Keratinocyte (primary cell): Measurements from ENCODE around the gene ARMC9. TPM values are rescaled to one million over a fixed set of nuclear protein-coding genes. Genes with fewer than 3 reads are reported as not detected.

Source experiments
- DNase-seq: peaks from one replicate; pipeline ENCODE4 v3.0.0-alpha.2; 2011; ENCODE audit warnings: low read depth, missing footprints, low spot score
- FAIRE-seq: peaks from 2 replicates; lab custom pipeline; 2011; peaks lifted over from hg19 to GRCh38; lab: Jason Lieb, UNC
- H2AFZ ChIP-seq: 2 replicates; pipeline ENCODE4 v1.6.0; 2012; ENCODE audit warnings: low read length, control low read depth, inconsistent platforms; ENCODE audit not compliant: control insufficient read depth
- H3K27ac ChIP-seq: 2 replicates; pipeline ENCODE4 v1.5.1; 2011; ENCODE audit warnings: low read length; ENCODE audit not compliant: control insufficient read depth, insufficient read depth
- H3K27me3 ChIP-seq: 3 replicates; pipeline ENCODE4 v1.6.0; 2011; ENCODE audit warnings: low read length; ENCODE audit not compliant: control insufficient read depth, insufficient read depth; ENCODE audit errors: extremely low read depth
- H3K36me3 ChIP-seq, 2 experiments: 2 replicates in 1 of 2; 3 replicates in 1 of 2; pipeline ENCODE4 v1.5.1; 2011; ENCODE audit warnings: low read length in 2 of 2, mild to moderate bottlenecking in 1 of 2; ENCODE audit not compliant: control insufficient read depth in 2 of 2, insufficient read depth in 2 of 2; ENCODE audit errors: extremely low read depth in 1 of 2
- H3K4me1 ChIP-seq: 3 replicates; pipeline ENCODE4 v1.5.1; 2011; ENCODE audit warnings: low read length; ENCODE audit not compliant: control insufficient read depth, insufficient read depth; ENCODE audit errors: extremely low read depth
- H3K4me2 ChIP-seq: 3 replicates; pipeline ENCODE4 v1.6.0; 2011; ENCODE audit warnings: low read depth, low read length; ENCODE audit not compliant: control insufficient read depth, insufficient read depth; ENCODE audit errors: extremely low read depth
- H3K4me3 ChIP-seq, 3 experiments: fragments of 200-600 bp in 1 of 3; sonication (generic) in 1 of 3; 2 replicates in 2 of 3; 3 replicates in 1 of 3; pipeline ENCODE4 v1.5.1; 2011 to 2016; ENCODE audit warnings: low read length in 3 of 3, mild to moderate bottlenecking in 3 of 3, control low read depth in 2 of 3, inconsistent platforms in 1 of 3, low read depth in 1 of 3, mixed read lengths in 1 of 3, mixed run types in 1 of 3, moderate library complexity in 1 of 3; ENCODE audit not compliant: control insufficient read depth in 2 of 3, insufficient read depth in 2 of 3; ENCODE audit errors: extremely low read depth in 1 of 3
- H3K79me2 ChIP-seq: 2 replicates; pipeline ENCODE4 v1.6.0; 2012; ENCODE audit warnings: low read length; ENCODE audit not compliant: control insufficient read depth, insufficient read depth
- H3K9ac ChIP-seq: 3 replicates; pipeline ENCODE4 v1.6.0; 2011; ENCODE audit warnings: low read length; ENCODE audit not compliant: control insufficient read depth, insufficient read depth; ENCODE audit errors: extremely low read depth
- H3K9me1 ChIP-seq: 3 replicates; pipeline ENCODE4 v1.6.0; 2011; ENCODE audit warnings: low read length; ENCODE audit not compliant: control insufficient read depth, insufficient read depth; ENCODE audit errors: extremely low read depth
- H3K9me3 ChIP-seq: 2 replicates; pipeline ENCODE4 v1.5.1; 2012; ENCODE audit warnings: low read depth, low read length; ENCODE audit not compliant: control insufficient read depth
- H4K20me1 ChIP-seq: 3 replicates; pipeline ENCODE4 v1.6.0; 2011; ENCODE audit warnings: low read length; ENCODE audit not compliant: control insufficient read depth, insufficient read depth; ENCODE audit errors: extremely low read depth
- CTCF ChIP-seq, 3 experiments: IDR thresholded peaks in 1 of 3; conservative IDR thresholded peaks in 1 of 3; optimal IDR thresholded peaks in 1 of 3; 2 replicates in 2 of 3; 3 replicates in 1 of 3; pipeline versions ENCODE3 to v1.5.1; 2011; ENCODE audit warnings: low read length in 3 of 3, mild to moderate bottlenecking in 3 of 3, moderate library complexity in 2 of 3, control low read depth in 1 of 3, inconsistent platforms in 1 of 3; ENCODE audit not compliant: insufficient read depth in 2 of 3; ENCODE audit errors: extremely low read depth in 1 of 3
- EZH2 ChIP-seq: IDR thresholded peaks from one replicate; pipeline ENCODE4 v1.6.1; 2012; ENCODE audit warnings: inconsistent platforms, mild to moderate bottlenecking, low read length, moderate library complexity
- dilution Hi-C: fragments of 300-500 bp; cut with MboI; formaldehyde crosslinking; loops from one replicate; pipeline ENCODE4 v1.7.0; 2020; ENCODE audit warnings: low sequenced_read_pairs; ENCODE audit not compliant: extremely low pct_ligation_motif_present
- polyA plus RNA-seq, 5 experiments: library from polyadenylated mRNA; depleted of rRNA in 3 of 5; stranded (reverse) in 3 of 5; stranded (forward) in 1 of 5; unstranded in 1 of 5; fragments of >200 nt; gene quantifications; 1 replicate in 1 of 5; 2 replicates in 3 of 5; 3 replicates in 1 of 5; pipeline versions ENCODE4 v1.2.1 to v1.2.3, GENCODE V29; 2011 to 2012; ENCODE audit warnings: missing spikeins in 2 of 5, low read depth in 1 of 5, low replicate concordance in 1 of 5
- small RNA-seq, 3 experiments: library from RNA; depleted of rRNA; stranded (forward); fragments of <200 nt; gene quantifications; one replicate each; pipeline ENCODE3, GENCODE V24; 2012; ENCODE audit warnings: low read depth in 3 of 3, low replicate concordance in 1 of 3; ENCODE audit not compliant: insufficient read length in 3 of 3

Gene ARMC9
- polyA plus RNA-seq, 1 donor (not counting 4 experiments of a cell fraction or from before 2014, with no cell fraction given), result 16.2 TPM

- H3K9ac ChIP-seq, result no peak overlapping the region
- no peak overlapping the region for H3K27ac ChIP-seq
- no peak overlapping the region for H3K4me3 ChIP-seq
- no peak for DNase-seq
- TF ChIP-seq EZH2 (no peak), CTCF (optimal IDR thresholded peaks at IDR 0.05 in 1 of 3, IDR thresholded peaks at IDR 0.05 in 1 of 3, conservative IDR thresholded peaks at IDR 0.05 in 1 of 3; ENCODE audit: extremely low read depth in 1 of 3, insufficient read depth in 2 of 3, low read length in 3 of 3) (no peak)
- no peaks in the 10 kb centered on the region for H4K20me1 ChIP-seq
- FAIRE-seq, result no peak
- H3K9me1 ChIP-seq, result no peaks in the 10 kb centered on the region
- no peaks in the 10 kb centered on the region for H3K9me3 ChIP-seq
- H3K4me2 ChIP-seq, result no peak overlapping the region
- dilution Hi-C loops, result no loop called here
- H2AFZ ChIP-seq, result no peak overlapping the region
- no peaks in the 10 kb centered on the region for H3K79me2 ChIP-seq
- H3K4me1 ChIP-seq, result peaks cover 3% of the 10 kb centered on the region
- H3K36me3 ChIP-seq, result no peaks in the 10 kb centered on the region
- no peaks in the 10 kb centered on the region for H3K27me3 ChIP-seq
These were observed 223.6 kb downstream of the ARMC9 start for GRCh38 chr2:231422056-231422455.

DNA sequence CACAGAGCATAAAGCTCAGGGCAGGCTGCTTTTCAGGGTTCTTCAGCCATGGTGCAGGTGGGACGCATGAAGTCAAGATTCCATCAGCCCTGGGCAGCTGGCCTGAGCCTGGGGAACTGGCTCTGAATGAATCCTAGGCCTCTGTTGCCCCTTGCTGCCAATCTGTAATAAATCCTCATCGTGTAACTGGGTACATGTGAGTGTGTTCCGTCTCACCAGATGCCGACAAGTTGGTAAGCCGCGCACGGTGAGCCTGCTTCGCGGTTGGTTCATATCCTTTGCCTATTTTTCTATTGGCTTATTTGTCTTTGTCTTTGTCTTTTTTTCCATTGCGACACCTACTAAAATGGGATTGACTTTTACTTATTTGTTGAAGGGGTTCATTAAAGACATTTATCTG lies 224.7 kb downstream of the ARMC9 start:
- Histone ChIP-seq H3K9me3 (no peaks in the 10 kb centered on the region), H3K27me3 (no peaks in the 10 kb centered on the region), H3K4me2 (no peak overlapping the region), H3K79me2 (no peaks in the 10 kb centered on the region), H3K4me3 (no peak overlapping the region), H2AFZ (no peak overlapping the region), H3K4me1 (peaks cover 3% of the 10 kb centered on the region), H3K9me1 (no peaks in the 10 kb centered on the region), H3K27ac (no peak overlapping the region), H3K36me3 (no peaks in the 10 kb centered on the region), H4K20me1 (no peaks in the 10 kb centered on the region), H3K9ac (no peak overlapping the region)
- FAIRE-seq (no peak), DNase-seq (no peak)
- TF ChIP-seq EZH2 (no peak), CTCF (optimal IDR thresholded peaks at IDR 0.05 in 1 of 3, IDR thresholded peaks at IDR 0.05 in 1 of 3, conservative IDR thresholded peaks at IDR 0.05 in 1 of 3; ENCODE audit: extremely low read depth in 1 of 3, insufficient read depth in 2 of 3, low read length in 3 of 3) (no peak)
- dilution Hi-C loops, result no loop called here

Small RNA genes lying within 50 kb of the gene (small RNA-seq; reads per million reads assigned to genes)
- 0 reads per million in 3 experiments for gene AC018738.1
- 0 reads per million in 3 experiments for gene MIR4777

Other genes starting within 250 kb of the ARMC9 start
- not detected in 3 replicates for gene SPATA3, start 202.5 kb upstream of the ARMC9 start, polyA plus RNA-seq
- gene C2orf72, start 161.1 kb upstream of the ARMC9 start, polyA plus RNA-seq, result 0.05 to 0.09 TPM in 2 of 3 replicates, not detected in the other
- gene PSMD1, start 141.8 kb upstream of the ARMC9 start, polyA plus RNA-seq, result 198 to 267 TPM (median 262 TPM) in 3 replicates
- not detected in 3 replicates for gene HTR2B, start 73.6 kb upstream of the ARMC9 start, polyA plus RNA-seq
- 0.08 TPM in 1 of 3 replicates, not detected in the others for gene B3GNT7, start 197.1 kb downstream of the ARMC9 start, polyA plus RNA-seq